ENCODE results near the gene INPP4B.
A peak's percentile ranks its signal among the peaks of the same experiment; 100 is the strongest.

The INPP4B gene

GRCh38 chr4:142158980-142159379 lies 687.1 kb downstream of the INPP4B start:
- TF ChIP-seq POLR2A (IDR thresholded peaks at IDR 0.05; ENCODE audit: low read depth, low read length), result no peak
- FAIRE-seq (no peak), DNase-seq (ENCODE audit: insufficient read length, low spot score) (no peak)

GRCh38 chr4:142156256-142156655 lies 689.8 kb downstream of the INPP4B start:
- no peak for DNase-seq (ENCODE audit: insufficient read length, low spot score)
- no peak for TF ChIP-seq POLR2A (IDR thresholded peaks at IDR 0.05; ENCODE audit: low read depth, low read length)
- FAIRE-seq, result no peak

- FAIRE-seq (no peak), DNase-seq (ENCODE audit: insufficient read length, low spot score) (no peak)
- TF ChIP-seq POLR2A (IDR thresholded peaks at IDR 0.05; ENCODE audit: low read depth, low read length), result no peak
Measured at GRCh38 chr4:142155347-142155746, 690.8 kb downstream of the INPP4B start.

- FAIRE-seq (no peak), DNase-seq (ENCODE audit: insufficient read length, low spot score) (no peak)
- TF ChIP-seq POLR2A (IDR thresholded peaks at IDR 0.05; ENCODE audit: low read depth, low read length), result no peak
Measured at GRCh38 chr4:142150483-142150882, 695.6 kb downstream of the INPP4B start.

- no peak for FAIRE-seq
- no peak for TF ChIP-seq POLR2A (IDR thresholded peaks at IDR 0.05; ENCODE audit: low read depth, low read length)
Measured at GRCh38 chr4:142144813-142145212, 701.3 kb downstream of the INPP4B start.

GRCh38 chr4:142142366-142143054 lies 703.6 kb downstream of the INPP4B start:
- FAIRE-seq, result no peak
- TF ChIP-seq POLR2A (IDR thresholded peaks at IDR 0.05; ENCODE audit: low read depth, low read length), result no peak

More at GRCh38 chr4:142144813-142145212, 701.3 kb downstream of the INPP4B start:
- DNase-seq (ENCODE audit: insufficient read length, low spot score), result no peak

GRCh38 chr4:142141224-142141623 lies 704.9 kb downstream of the INPP4B start:
- TF ChIP-seq POLR2A (IDR thresholded peaks at IDR 0.05; ENCODE audit: low read depth, low read length), result no peak
- FAIRE-seq, result no peak
- no peak for DNase-seq (ENCODE audit: insufficient read length, low spot score)

More at GRCh38 chr4:142142366-142143054, 703.6 kb downstream of the INPP4B start:
- DNase-seq (ENCODE audit: insufficient read length, low spot score), result no peak

GRCh38 chr4:142130666-142131065 lies 715.4 kb downstream of the INPP4B start:
- no peak for FAIRE-seq
- no peak for TF ChIP-seq POLR2A (IDR thresholded peaks at IDR 0.05; ENCODE audit: low read depth, low read length)
- no peak for DNase-seq (ENCODE audit: insufficient read length, low spot score)

- TF ChIP-seq POLR2A (IDR thresholded peaks at IDR 0.05; ENCODE audit: low read depth, low read length), result no peak
- no peak for FAIRE-seq
- no peak for DNase-seq (ENCODE audit: insufficient read length, low spot score)
Measured at GRCh38 chr4:142129931-142130330, 716.2 kb downstream of the INPP4B start.

- FAIRE-seq, result no peak
- TF ChIP-seq POLR2A (IDR thresholded peaks at IDR 0.05; ENCODE audit: low read depth, low read length), result no peak
- no peak for DNase-seq (ENCODE audit: insufficient read length, low spot score)
Measured at GRCh38 chr4:142129473-142129872, 716.6 kb downstream of the INPP4B start.

GRCh38 chr4:142128529-142128928 lies 717.6 kb downstream of the INPP4B start:
- FAIRE-seq (no peak), DNase-seq (ENCODE audit: insufficient read length, low spot score) (no peak)
- TF ChIP-seq POLR2A (IDR thresholded peaks at IDR 0.05; ENCODE audit: low read depth, low read length), result no peak

GRCh38 chr4:142126890-142127497 lies 719.1 kb downstream of the INPP4B start:
- no peak for TF ChIP-seq POLR2A (IDR thresholded peaks at IDR 0.05; ENCODE audit: low read depth, low read length)
- DNase-seq (ENCODE audit: insufficient read length, low spot score) (no peak), FAIRE-seq (peak; percentile 41)

- no peak for DNase-seq (ENCODE audit: insufficient read length, low spot score)
- FAIRE-seq, result no peak
- no peak for TF ChIP-seq POLR2A (IDR thresholded peaks at IDR 0.05; ENCODE audit: low read depth, low read length)
Measured at GRCh38 chr4:142124874-142125273, 721.2 kb downstream of the INPP4B start.

- TF ChIP-seq POLR2A (IDR thresholded peaks at IDR 0.05; ENCODE audit: low read depth, low read length), result no peak
- FAIRE-seq (no peak), DNase-seq (ENCODE audit: insufficient read length, low spot score) (no peak)
Measured at GRCh38 chr4:142121448-142122350, 724.4 kb downstream of the INPP4B start.

Measured in H54 (cell line).